Measurements from ENCODE around the gene MAMSTR.
"Not testable (repeated sequence)": the region's sequence is repeated elsewhere in the genome, so short reads cannot be mapped to it uniquely, and the experiment has no call there.

Gene MAMSTR

GRCh38 chr19:48718711-48719231 is 754 bp downstream of the MAMSTR start:
- no peak for DNase-seq

GRCh38 chr19:48718106-48718505 is 1.4 kb downstream of the MAMSTR start:
- not testable (repeated sequence) for DNase-seq

GRCh38 chr19:48716562-48717291 is 2.8 kb downstream of the MAMSTR start:
- DNase-seq: no peak

GRCh38 chr19:48715681-48716171 is 3.8 kb downstream of the MAMSTR start:
- DNase-seq: no peak

- DNase-seq: no peak
Observed at GRCh38 chr19:48714759-48715675, 4.5 kb downstream of the MAMSTR start.

GRCh38 chr19:48713864-48714755 is 5.4 kb downstream of the MAMSTR start:
- DNase-seq: peak; percentile 96

GRCh38 chr19:48713041-48713863 is 6.3 kb downstream of the MAMSTR start:
- no peak for DNase-seq

GRCh38 chr19:48711106-48711662 is 8.3 kb downstream of the MAMSTR start:
- no peak for DNase-seq

GRCh38 chr19:48708471-48708870 is 11.1 kb downstream of the MAMSTR start:
- DNase-seq: no peak

GRCh38 chr19:48705431-48705830 is 14.1 kb downstream of the MAMSTR start:
- no peak for DNase-seq

GRCh38 chr19:48703316-48703715 is 16.2 kb downstream of the MAMSTR start:
- no peak for DNase-seq

- no peak for DNase-seq
Observed at GRCh38 chr19:48702701-48703100, 16.8 kb downstream of the MAMSTR start.

- no peak for DNase-seq
Observed at GRCh38 chr19:48698046-48698445, 21.5 kb downstream of the MAMSTR start.

- no peak for DNase-seq
Observed at GRCh38 chr19:48696353-48697010, 23.0 kb downstream of the MAMSTR start.

- DNase-seq: no peak
Observed at GRCh38 chr19:48695743-48696352, 23.7 kb downstream of the MAMSTR start, which contains the start of gene FUT2. TSS of gene FUT2 (plus strand) at chr19:48695971. CDS start at chr19:48702957, 6,986 bp downstream.

- DNase-seq: not testable (repeated sequence)
Observed at GRCh38 chr19:48693629-48694028, 25.9 kb downstream of the MAMSTR start.

- DNase-seq: no peak
Observed at GRCh38 chr19:48689449-48689848, 30.1 kb downstream of the MAMSTR start.

- no peak for DNase-seq
Observed at GRCh38 chr19:48687776-48688175, 31.7 kb downstream of the MAMSTR start.

GRCh38 chr19:48686637-48687036 is 32.9 kb downstream of the MAMSTR start:
- not testable (repeated sequence) for DNase-seq

- no peak for DNase-seq
Observed at GRCh38 chr19:48686088-48686487, 33.4 kb downstream of the MAMSTR start.
